Adrenal gland (tissue), 5 donors: ENCODE measurements around the gene FAM186B.

Experiments
- CTCF ChIP-seq, 6 experiments: fragments of 450-650 bp in 4 of 6; fragments of 200-600 bp in 2 of 6; sonication (generic) in 1 of 6; IDR thresholded peaks; 1 replicate in 5 of 6; 2 replicates in 1 of 6; pipeline versions ENCODE4 v1.5.1 to v1.8.0; 2016 to 2021; ENCODE audit warnings: antibody characterized with exemption in 6 of 6, mild to moderate bottlenecking in 2 of 6, moderate library complexity in 1 of 6
- POLR2A ChIP-seq, 2 donors: fragments of 450-650 bp; IDR thresholded peaks; one replicate each; pipeline ENCODE4 v1.6.1; 2017; ENCODE audit warnings: antibody characterized with exemption in 2 of 2, mild to moderate bottlenecking in 2 of 2, moderate library complexity in 1 of 2
- donor health status: DM: no; HTN: no; CAD: no.

GRCh38 chr12:49548481-49548821 lies 57.0 kb downstream of the FAM186B start:
- TF ChIP-seq CTCF (IDR thresholded peaks at IDR 0.05) (no peak), POLR2A (IDR thresholded peaks at IDR 0.05) (no peak)
